Peyer's patch (tissue), 4 donors: Measurements from ENCODE around the gene HAPLN1. TPM values are rescaled to one million over a fixed set of nuclear protein-coding genes. Genes with fewer than 3 reads are reported as not detected.

Source experiments
- DNase-seq, 3 donors: peaks; one replicate each; pipeline ENCODE4 v3.0.0-alpha.2; 2017 to 2019
- H3K27ac ChIP-seq, 4 donors: fragments of 200-600 bp; sonication (generic); one replicate each; pipeline ENCODE4 v1.5.1; 2016 to 2019
- H3K27me3 ChIP-seq, 2 donors: fragments of 200-600 bp; sonication (generic); one replicate each; pipeline ENCODE4 v1.5.1; 2019
- H3K36me3 ChIP-seq, 3 donors: fragments of 200-600 bp; sonication (generic); one replicate each; pipeline ENCODE4 v1.5.1; 2016 to 2019
- H3K4me1 ChIP-seq, 4 donors: fragments of 200-600 bp; sonication (generic); one replicate each; pipeline ENCODE4 v1.5.1; 2016 to 2019
- H3K4me3 ChIP-seq, 4 donors: fragments of 200-600 bp; sonication (generic); 1 replicate in 3 of 4; 2 replicates in 1 of 4; pipeline ENCODE4 v1.5.1; 2016 to 2019; ENCODE audit warnings: mild to moderate bottlenecking in 1 of 4
- H3K9me3 ChIP-seq, 4 donors: fragments of 200-600 bp; sonication (generic); one replicate each; pipeline ENCODE4 v1.5.1; 2016 to 2019; ENCODE audit warnings: mild to moderate bottlenecking in 1 of 4
- CTCF ChIP-seq, 6 experiments: fragments of 450-650 bp in 4 of 6; fragments of 200-600 bp in 2 of 6; sonication (generic) in 1 of 6; IDR thresholded peaks; one replicate each; pipeline ENCODE4 v1.5.1; 2017 to 2019; ENCODE audit warnings: antibody characterized with exemption in 6 of 6, mild to moderate bottlenecking in 3 of 6, moderate library complexity in 1 of 6
- POLR2A ChIP-seq, 2 donors: fragments of 450-650 bp; IDR thresholded peaks; one replicate each; pipeline ENCODE4 v1.5.1; 2017; ENCODE audit warnings: antibody characterized with exemption in 2 of 2, mild to moderate bottlenecking in 2 of 2, moderate library complexity in 2 of 2
- total RNA-seq, 4 donors: library from RNA; depleted of rRNA; stranded (reverse); fragments of >200 nt; gene quantifications; one replicate each; pipeline ENCODE4 v1.1.0, GENCODE V29; 2016

The HAPLN1 gene
- total RNA-seq, 4 donors from 2014 or later, result 0.13 to 1.7 (median 0.70) TPM; not detected in 1

GRCh38 chr5:83654427-83654994 is 66.1 kb downstream of the HAPLN1 start:
- no peak for DNase-seq
- H3K4me3 ChIP-seq, result no peak overlapping the region
- no peaks in the 10 kb centered on the region for H3K4me1 ChIP-seq
- TF ChIP-seq CTCF (IDR thresholded peaks at IDR 0.05) (no peak), POLR2A (IDR thresholded peaks at IDR 0.05) (no peak)
- no peaks in the 10 kb centered on the region for H3K36me3 ChIP-seq
- no peaks in the 10 kb centered on the region for H3K27me3 ChIP-seq
- H3K27ac ChIP-seq, result no peak overlapping the region
- no peaks in the 10 kb centered on the region for H3K9me3 ChIP-seq

GRCh38 chr5:83653669-83654068 is 67.0 kb downstream of the HAPLN1 start:
- no peaks in the 10 kb centered on the region for H3K36me3 ChIP-seq
- DNase-seq, result no peak
- H3K27me3 ChIP-seq, result no peaks in the 10 kb centered on the region
- H3K27ac ChIP-seq, result no peak overlapping the region
- H3K4me3 ChIP-seq, result no peak overlapping the region
- H3K9me3 ChIP-seq, result no peaks in the 10 kb centered on the region
- no peak for TF ChIP-seq POLR2A (IDR thresholded peaks at IDR 0.05)
- TF ChIP-seq CTCF (IDR thresholded peaks at IDR 0.05), result no peak
- no peaks in the 10 kb centered on the region for H3K4me1 ChIP-seq

DNA sequence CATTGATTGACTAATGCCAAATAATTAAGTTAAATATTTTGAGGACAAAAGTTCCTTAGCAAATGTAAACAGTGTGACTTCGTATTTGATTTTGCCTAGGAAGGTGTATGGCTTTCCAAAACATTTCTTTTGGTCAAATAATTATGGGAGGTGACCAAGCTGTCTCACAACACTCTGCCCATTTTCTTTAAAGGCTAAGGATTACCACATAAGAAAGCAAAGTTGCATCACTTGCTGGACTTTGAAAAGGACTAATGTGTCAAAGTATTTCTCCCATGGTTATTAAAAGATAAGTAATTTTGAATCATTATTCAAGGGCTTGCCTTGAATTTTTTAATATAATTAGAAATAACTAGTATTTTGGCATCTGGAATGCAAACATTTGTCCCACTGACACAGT is 74.7 kb downstream of the HAPLN1 start:
- TF ChIP-seq POLR2A (IDR thresholded peaks at IDR 0.05) (no peak), CTCF (IDR thresholded peaks at IDR 0.05) (no peak)
- DNase-seq, result no peak
- H3K27ac ChIP-seq, result no peak overlapping the region
- H3K4me1 ChIP-seq, result no peaks in the 10 kb centered on the region
- H3K36me3 ChIP-seq, result no peaks in the 10 kb centered on the region
- no peaks in the 10 kb centered on the region for H3K27me3 ChIP-seq
- H3K4me3 ChIP-seq, result no peak overlapping the region
- no peaks in the 10 kb centered on the region for H3K9me3 ChIP-seq

DNA sequence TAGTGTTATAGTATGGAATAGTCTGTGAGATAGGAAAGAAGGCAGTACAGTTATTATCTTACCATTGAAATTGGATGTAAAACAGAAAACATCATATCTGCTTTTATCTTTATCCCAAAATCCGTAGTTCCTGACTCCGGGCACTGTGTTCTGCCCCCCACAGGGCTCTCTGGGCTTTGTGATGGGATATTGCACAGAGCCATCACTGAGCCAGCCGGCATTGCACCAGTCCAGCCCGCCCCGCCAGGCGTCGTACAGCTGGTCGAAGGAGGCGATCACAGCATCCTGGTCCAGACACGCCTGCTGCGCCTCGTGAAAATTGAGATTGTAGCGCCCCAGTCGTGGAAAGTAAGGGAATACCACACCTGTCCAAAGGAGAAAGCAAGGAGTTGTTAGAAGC is 76.4 kb downstream of the HAPLN1 start:
- no peak for DNase-seq
- H3K4me3 ChIP-seq, result no peak overlapping the region
- no peaks in the 10 kb centered on the region for H3K4me1 ChIP-seq
- TF ChIP-seq CTCF (IDR thresholded peaks at IDR 0.05) (no peak), POLR2A (IDR thresholded peaks at IDR 0.05) (no peak)
- no peaks in the 10 kb centered on the region for H3K9me3 ChIP-seq
- H3K27me3 ChIP-seq, result no peaks in the 10 kb centered on the region
- no peaks in the 10 kb centered on the region for H3K36me3 ChIP-seq
- H3K27ac ChIP-seq, result no peak overlapping the region

- H3K9me3 ChIP-seq, result no peaks in the 10 kb centered on the region
- H3K4me3 ChIP-seq, result no peak overlapping the region
- DNase-seq, result no peak
- TF ChIP-seq POLR2A (IDR thresholded peaks at IDR 0.05) (no peak), CTCF (IDR thresholded peaks at IDR 0.05) (no peak)
- no peaks in the 10 kb centered on the region for H3K36me3 ChIP-seq
- no peaks in the 10 kb centered on the region for H3K4me1 ChIP-seq
- no peak overlapping the region for H3K27ac ChIP-seq
- no peaks in the 10 kb centered on the region for H3K27me3 ChIP-seq
These were observed 78.7 kb downstream of the HAPLN1 start for GRCh38 chr5:83641946-83642345.

GRCh38 chr5:83639911-83640310 is 80.7 kb downstream of the HAPLN1 start:
- no peaks in the 10 kb centered on the region for H3K27me3 ChIP-seq

More at GRCh38 chr5:83639911-83640310, 80.7 kb downstream of the HAPLN1 start:
- no peaks in the 10 kb centered on the region for H3K4me1 ChIP-seq
- no peak overlapping the region for H3K27ac ChIP-seq
- no peaks in the 10 kb centered on the region for H3K9me3 ChIP-seq
- DNase-seq, result no peak
- H3K4me3 ChIP-seq, result no peak overlapping the region
- TF ChIP-seq POLR2A (IDR thresholded peaks at IDR 0.05) (no peak), CTCF (IDR thresholded peaks at IDR 0.05) (no peak)
- no peaks in the 10 kb centered on the region for H3K36me3 ChIP-seq
